Measurements from ENCODE around the gene PET100.

PET100 gene

GRCh38 chr19:7679771-7680605 is 50.4 kb downstream of the PET100 start:
- no peak for DNase-seq (ENCODE audit: low read depth, low spot score)

- no peak for DNase-seq (ENCODE audit: low read depth, low spot score)
Measured at GRCh38 chr19:7680606-7681339, 51.2 kb downstream of the PET100 start, which contains the start of gene TRAPPC5. Gene TRAPPC5, plus strand, starts transcription at chr19:7680833. Its CDS starts 1,421 bp downstream, at chr19:7682254.

All from iPS DF 19.7 (cell line).